Pons (tissue), 1 donor: Measurements from ENCODE around the gene NMBR.
"Not testable (repeated sequence)": the region's sequence is repeated elsewhere in the genome, so short reads cannot be mapped to it uniquely, and the experiment has no call there.

Experiments
- DNase-seq: peaks from one replicate; pipeline ENCODE4 v3.0.0-alpha.2; 2016; ENCODE audit warnings: low spot score

Gene NMBR

DNA sequence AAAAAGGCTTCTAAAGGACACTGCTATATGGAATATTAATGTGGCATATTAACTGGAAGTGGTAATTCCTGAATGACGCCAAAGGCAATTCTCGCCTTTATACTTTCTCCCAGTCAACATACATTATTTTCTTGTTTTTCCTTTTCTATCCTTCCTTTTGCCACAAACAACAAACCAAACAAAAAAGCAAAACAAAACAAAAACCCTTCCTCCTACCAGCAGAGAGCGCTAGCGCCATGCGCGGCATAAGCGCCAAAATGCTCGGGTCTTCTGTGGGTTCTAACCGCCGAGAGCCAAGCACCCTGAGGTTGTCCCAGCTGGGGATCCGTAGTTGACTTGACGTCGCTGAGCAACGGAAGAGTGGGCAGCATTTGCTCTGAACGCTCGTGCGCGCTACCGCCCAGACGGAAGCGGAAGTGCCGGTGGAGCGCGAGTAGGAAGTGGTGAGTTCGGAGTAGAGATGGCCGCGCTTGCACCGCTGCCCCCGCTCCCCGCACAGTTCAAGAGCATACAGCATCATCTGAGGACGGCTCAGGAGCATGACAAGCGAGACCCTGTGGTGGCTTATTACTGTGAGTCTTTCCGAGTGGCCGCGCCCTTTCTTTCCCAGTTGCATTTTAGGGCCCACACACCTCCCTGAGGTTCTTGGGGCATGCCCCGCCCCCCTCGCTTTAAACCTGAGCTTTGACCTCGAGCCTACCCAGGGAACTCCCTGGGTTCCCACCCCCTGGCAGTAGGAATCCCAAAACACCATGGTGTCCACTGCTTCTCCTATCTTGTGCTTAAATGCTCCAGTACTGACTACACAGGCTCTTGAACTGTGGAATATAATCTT is at the start of gene NMBR, which contains the start of gene VTA1:
Gene NMBR, minus strand, starts transcription at position 295 of the 835 bp plus-strand sequence. CDS start 58,464 bp downstream, outside the sequence.
Gene VTA1, plus strand, starts transcription at position 436 of the 835 bp plus-strand sequence. Its CDS starts 25 bp downstream, at position 461.
- peak; percentile 99 for DNase-seq

DNA sequence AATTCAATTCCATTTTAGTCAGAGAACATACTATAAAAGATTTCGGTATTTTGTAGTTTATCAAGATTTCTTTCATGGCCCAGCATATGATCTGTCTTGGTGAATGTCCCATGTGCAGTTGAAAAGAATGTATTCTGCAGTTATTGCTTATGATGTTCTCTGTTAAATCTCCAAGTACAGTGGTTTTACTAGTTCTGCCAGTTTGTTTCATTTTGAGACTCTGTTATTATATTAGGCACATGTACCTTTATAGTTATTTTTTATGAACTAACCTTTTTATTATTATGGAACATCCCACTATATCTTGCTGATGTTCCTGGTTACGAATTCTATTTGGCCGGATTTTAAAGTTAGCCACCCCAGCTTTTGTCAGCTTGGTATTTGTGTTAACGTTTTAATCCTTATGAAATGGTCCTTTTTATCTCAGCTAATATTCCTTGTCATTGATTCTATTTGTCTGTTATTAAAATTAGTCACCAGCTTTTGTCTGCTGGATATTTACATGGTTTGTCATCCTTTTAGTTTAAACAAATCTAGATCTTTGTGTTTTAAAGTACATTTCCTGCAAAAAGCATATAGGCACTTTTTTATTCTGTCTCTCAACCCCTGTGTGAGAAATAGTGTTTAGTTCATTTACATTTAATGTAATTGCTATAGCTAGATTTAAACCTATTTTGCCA is 49.1 kb upstream of the NMBR start:
- no peak for DNase-seq

DNA sequence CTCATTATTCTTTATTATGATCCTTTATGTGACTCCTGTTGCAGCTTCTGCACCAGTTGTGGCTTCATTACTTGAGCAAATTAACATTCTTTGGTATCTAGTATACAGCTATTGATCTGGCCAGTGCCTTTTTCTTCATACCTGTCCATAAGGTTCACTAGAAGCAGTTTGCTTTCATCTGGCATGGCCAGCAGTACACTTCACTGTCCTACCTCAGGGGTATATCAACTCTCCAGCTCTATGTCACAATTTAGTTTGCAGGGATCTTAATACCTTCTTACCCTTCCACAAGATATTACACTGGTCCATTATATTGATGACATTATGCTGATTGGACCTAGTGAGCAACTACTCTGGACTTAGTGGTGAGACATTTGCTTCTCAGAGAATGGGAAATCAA is 46.7 kb upstream of the NMBR start:
- DNase-seq = no peak

- DNase-seq = no peak
Observed at GRCh38 chr6:142192343-142192742, 45.4 kb upstream of the NMBR start.

DNA sequence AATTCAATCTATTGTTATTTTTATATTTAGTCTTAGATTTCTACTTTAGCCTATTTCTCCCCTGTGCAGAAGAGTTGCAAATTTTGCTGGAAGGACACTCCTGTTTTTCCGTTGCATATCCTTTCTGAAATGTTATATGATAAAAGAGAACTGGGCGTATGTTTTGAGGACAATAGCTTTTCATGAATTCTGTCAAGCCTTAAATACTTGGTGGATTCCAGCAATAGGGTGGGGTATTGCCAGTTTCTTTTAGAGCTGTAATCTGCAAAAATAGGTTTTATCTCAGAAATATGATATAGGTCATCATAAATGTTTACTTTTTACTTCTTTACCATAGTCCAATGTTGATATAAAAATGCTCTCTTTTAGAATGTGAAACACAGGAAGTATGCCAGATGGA is 42.1 kb upstream of the NMBR start:
- no peak for DNase-seq

- not testable (repeated sequence) for DNase-seq
Observed at GRCh38 chr6:142188341-142188740, 41.4 kb upstream of the NMBR start.

DNA sequence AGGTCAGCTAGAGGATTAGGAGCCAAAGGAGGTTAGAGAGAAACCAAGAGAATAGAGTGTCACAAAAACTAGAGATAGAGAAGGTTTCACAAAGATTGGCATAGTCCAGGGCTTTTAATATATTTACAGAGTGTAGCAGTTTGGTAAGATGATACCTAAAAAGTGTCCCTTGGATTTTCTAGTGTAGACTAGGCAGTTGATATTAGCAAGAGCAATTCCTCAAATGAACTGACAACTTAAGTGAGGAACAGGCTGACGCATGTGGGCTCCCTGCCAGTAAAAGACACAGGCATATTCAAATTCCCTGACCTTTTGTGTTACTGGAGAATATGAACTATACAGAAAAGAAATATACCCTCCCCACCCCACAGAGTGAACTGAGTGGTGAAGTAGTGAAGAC is 40.3 kb upstream of the NMBR start:
- DNase-seq = no peak

GRCh38 chr6:142185641-142186040 is 38.7 kb upstream of the NMBR start:
- DNase-seq = no peak

DNA sequence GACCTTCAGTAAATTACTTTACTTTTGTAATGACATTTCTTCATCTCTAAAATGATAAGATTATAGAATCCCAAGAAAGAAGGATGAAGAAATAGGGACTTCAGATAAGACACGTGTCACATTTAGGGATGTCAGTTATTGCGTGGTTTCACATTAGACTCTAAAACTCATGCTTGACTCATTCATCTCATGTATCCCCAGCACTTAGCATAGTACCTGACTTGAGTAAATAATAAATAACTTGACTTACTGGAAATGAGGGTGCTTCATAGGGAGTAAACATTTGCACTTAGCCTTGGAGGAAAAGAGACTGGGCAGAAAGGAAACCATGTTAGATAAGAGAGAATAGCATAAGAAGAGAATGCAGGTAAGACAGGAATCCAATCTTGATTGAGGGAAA is 37.4 kb upstream of the NMBR start:
- DNase-seq = no peak

DNA sequence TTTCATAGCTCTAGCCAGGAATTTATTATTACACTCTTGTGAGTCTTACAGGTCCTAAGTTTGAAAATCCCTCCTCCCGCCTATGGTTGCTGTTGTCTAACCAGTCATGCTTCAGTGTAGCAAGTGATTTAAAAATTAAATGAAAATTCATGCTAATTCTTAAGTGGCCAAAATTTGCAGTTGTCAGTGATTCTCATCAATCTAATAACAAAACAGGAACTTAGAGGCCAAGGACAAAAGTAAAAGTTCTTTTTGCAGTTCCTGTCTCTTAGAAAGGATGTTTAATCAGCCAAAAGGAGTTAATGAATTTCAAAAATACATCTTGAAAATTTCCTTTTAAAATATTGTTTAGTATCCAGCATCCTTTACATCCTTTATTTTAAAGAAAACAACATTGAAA is 36.4 kb upstream of the NMBR start:
- no peak for DNase-seq

DNA sequence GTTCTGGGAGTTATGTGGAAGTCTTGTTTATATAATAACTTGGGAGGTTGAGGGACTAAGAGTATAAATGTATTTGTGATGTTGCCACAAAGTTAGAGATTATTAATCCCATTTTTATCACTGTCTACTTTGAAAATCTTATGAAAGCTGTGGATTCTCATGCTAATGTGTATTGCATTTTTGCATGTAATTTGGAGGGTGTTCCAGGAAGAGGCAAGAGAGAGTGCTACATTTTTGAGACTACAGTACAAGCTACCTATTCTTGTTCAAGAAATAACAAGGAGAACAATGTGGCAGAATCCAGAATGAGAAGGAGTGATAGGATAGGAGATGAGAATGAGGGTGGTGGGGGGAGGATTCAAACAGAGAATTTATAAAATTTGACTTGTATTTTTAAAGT is 35.1 kb upstream of the NMBR start:
- no peak for DNase-seq

DNA sequence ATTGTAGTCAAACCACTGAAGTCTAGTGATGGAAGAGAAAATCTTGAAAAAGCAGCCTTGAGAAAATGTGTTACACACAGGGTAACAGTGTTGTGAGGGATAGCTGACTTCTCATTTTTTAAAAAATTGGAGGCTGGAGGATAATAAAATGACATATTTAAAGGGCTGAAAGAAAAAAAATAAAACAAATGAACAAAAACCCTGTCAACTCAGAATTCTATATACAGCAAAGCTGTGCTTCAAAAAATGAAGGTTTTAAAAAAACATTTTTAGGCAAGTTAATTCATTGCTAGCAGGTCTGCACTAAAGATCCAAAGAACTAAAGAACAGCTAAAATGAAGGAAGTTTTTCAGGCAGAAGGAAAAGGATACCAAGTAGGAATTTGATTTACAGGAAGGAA is 31.2 kb upstream of the NMBR start:
- no peak for DNase-seq

GRCh38 chr6:142174703-142175102 is 27.8 kb upstream of the NMBR start:
- no peak for DNase-seq

DNA sequence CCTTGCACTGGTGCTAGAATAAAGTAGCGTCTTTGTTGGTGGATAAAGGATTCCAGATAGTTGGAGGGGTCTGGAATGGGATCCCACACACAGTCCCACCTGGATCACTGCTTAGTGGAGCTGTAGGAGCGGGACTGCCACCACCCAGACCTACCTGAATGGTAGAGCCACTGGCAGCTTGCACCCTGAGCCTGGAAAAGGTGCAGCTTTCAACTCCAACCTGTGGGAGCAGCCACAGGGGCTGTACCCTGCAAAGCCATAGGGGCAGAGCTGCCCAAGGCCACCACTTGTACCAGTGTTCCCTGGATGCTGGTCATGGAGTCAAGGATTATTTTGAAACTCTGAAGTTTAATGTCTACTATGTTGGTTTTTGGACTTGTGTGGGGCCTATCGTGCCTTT is 27.1 kb upstream of the NMBR start:
- no peak for DNase-seq

DNA sequence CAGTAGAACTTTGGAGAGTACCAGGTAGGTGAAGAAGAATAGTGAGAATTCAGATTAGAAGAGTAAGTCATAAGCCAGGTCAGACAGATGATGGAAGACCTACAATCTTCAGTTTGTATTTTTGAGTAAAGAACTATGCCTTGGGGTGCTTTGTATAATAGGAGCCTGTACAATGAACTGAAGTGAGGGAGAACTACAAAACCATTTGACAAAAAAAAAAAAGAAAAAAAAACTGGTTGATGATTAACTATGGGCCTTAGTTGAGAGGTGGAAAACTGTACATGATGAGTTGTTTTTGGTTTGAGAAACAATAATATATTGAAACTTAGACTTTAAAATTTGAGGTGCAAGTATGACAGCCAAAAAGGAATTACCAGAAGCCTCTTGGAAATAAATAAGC is 25.8 kb upstream of the NMBR start:
- DNase-seq = no peak

DNA sequence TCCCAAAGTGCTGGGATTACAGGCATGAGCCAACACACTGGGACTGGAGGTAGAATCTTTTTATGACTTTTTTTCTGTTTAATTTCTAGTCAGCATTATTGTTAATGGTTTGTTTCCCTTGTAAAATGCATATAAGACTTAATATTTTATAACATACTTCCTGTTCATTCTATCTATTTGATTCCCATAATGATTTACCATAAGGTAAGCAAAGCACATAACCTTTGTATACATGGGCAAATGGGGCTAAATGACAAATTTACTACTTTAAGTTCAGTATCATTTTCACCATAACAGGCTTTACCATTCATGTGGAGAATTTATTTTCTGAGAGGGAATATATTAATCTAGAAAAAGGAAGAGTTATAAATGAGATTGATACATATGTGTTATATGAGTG is 24.4 kb upstream of the NMBR start:
- no peak for DNase-seq

DNA sequence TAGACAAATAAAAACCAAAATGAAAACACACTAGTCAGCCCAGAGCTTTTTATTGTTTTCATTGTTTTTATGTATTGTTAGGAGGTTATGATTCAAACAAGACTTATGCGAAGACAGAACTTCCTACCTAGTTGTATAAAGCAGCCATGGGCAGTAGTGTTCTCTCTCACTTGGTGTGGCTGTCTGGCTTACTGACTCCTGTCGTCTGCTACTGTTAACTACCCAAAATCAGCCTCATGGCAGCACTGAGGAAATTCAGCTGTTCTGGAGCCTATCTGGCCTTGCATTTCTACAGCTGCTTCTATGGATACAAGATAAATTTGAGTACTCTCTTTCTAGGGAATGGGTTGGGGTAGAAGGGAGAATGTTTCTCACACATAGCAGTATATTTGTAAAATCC is 20.6 kb upstream of the NMBR start:
- no peak for DNase-seq

DNA sequence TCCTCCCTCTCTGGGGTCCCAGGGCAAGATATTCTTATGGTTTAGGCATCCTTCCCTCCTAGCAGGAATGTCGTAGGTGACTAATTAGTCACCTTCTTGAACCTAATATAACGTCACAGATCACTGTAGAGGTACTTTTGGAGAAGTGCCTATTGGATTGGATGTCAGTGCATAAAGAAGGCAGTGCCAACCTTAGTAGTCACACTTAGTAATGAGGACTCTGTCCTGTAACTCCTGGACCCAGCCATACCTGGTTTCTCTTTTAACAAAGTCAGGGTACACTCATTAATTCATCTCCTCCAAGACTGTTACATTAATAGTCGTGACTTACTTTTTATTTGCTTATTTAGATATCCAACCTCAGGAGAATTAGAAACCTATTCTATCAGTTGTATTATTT is 20.1 kb upstream of the NMBR start:
- no peak for DNase-seq

DNA sequence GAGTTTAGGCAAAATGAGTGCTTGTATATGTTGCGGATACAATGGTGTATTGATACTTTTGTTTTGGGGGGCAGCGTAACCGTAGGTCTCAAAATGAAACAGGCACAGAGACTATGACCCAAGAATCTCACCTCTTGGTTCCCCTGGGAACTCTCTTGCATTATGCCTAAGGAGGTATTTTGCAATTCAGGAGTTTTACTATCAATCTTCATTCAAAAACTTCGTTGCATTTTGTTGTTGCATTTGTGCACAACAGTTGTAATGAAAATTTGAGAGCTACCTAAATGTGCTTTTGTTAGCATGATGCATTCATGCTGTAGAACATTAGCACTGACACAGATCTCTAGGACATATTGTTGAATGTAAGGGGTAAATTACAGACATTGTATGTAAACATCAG is 18.3 kb upstream of the NMBR start:
- no peak for DNase-seq

GRCh38 chr6:142162780-142163179 is 15.9 kb upstream of the NMBR start:
- no peak for DNase-seq

DNA sequence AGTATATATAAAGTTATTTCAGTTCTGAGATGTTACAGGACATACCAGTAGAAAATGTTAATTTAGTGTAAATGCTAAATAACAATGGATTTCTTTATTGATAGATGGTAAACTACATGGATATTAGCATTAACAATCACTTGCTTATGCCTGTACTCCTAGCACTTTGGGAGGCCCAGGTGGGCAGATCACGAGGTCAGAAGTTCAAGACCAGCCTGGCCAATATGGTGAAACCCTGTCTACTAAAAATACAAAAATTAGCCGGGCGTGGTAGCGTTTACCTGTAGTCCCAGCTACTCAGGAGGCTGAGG is 9.8 kb upstream of the NMBR start:
- not testable (repeated sequence) for DNase-seq

DNA sequence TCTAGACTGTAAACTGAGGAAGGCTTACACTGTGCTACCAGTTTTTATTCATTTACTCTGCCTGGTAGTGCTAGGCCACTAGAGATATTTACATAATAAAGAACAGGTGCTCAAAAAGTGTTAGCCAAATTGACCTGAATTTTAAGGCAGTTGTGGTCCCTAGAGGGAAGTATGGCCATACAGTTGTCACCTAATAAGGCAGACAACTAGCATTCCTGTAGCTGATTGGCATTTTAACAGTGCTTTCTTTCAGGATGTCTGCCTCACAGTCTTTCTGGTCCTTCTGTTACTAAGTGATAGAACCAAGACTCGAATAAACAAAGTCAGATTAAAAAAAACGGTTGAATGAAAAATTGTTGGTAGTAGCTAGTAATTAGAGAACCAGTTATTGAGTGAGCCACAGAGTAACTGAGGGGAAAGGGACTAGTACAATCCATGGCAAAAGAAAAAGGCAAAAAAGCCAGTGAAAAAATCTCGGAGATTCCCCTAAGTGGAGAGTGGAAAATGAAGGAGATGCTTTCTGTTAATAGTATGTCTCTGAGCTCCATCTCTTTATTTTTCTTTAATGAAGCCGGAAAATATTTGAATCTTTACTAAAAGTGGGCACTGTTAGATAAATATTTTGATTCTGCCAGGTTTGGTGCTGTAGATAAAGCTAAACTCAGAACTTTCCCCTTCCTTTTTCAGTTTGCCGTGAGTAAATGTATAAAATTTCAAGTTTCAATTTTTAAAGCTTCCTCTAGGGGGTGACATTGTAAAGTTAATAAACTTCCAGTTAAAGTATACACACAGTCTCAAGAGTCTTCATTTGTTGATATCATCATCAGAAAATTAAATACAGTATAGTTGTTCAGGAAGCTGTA is 9.2 kb upstream of the NMBR start:
- peak; percentile 45 for DNase-seq

GRCh38 chr6:142155091-142155490 is 8.2 kb upstream of the NMBR start:
- no peak for DNase-seq
